HG02884 (cell line): ENCODE data around the gene MAGI2.
"Not testable (repeated sequence)": the region's sequence is repeated elsewhere in the genome, so short reads cannot be mapped to it uniquely, and the experiment has no call there.

Source experiments
- ATAC-seq: cut with Tn5 transposase; IDR thresholded peaks from one replicate; pipeline ENCODE4 v1.9.1; 2021; ENCODE audit warnings: mild to moderate bottlenecking, moderate library complexity; ENCODE audit not compliant: unreplicated experiment

Gene MAGI2

DNA sequence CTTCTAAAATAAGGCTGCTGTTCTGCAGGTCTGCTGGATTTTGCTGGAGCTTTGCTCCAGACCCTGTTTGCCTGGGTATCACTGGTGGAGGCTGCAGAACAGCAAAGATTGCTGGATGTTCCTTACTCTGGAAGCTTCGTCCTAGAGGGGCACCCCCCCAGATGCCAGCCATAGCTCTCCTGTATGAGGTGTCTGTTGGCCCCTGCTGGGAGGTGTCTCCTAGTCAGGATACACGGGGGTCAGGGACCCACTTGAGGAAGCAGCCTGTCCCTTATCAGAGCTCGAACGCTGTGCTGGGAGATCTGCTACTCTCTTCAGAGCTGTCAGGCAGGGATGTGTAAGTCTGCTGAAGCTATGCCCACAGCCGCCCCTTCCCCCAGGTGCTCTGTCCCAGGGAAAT, 382.3 kb downstream of the MAGI2 start:
- not testable (repeated sequence) for ATAC-seq

DNA sequence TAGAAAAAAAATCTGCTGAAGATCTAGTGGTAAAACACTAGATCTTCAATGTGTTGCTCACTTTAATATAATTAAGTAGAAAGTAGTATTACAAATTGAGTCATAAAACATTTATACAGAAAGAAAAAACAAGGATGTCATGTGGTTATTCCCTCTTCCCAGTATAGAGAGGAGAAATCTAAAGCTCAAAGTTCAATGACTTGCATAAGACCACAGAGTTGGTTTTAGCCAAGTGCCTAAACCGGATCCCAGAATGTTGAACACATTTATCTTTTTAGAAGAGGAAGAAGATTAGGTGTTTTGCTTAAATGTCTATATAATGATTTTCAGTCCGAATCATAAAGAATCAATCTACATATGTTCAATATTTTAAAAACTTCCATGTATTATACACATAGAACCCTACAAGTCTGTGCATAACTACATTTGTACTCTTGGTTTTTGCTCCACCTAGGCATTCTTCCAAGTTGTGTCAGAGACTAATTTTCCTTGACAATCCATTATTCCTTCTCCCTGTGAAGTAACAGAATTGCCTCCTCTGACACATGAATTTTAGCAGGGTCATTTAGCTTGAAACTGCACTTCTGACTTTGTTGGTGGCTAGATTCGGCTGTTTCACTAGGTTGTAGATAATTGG, 389.2 kb downstream of the MAGI2 start:
- ATAC-seq = no peak

DNA sequence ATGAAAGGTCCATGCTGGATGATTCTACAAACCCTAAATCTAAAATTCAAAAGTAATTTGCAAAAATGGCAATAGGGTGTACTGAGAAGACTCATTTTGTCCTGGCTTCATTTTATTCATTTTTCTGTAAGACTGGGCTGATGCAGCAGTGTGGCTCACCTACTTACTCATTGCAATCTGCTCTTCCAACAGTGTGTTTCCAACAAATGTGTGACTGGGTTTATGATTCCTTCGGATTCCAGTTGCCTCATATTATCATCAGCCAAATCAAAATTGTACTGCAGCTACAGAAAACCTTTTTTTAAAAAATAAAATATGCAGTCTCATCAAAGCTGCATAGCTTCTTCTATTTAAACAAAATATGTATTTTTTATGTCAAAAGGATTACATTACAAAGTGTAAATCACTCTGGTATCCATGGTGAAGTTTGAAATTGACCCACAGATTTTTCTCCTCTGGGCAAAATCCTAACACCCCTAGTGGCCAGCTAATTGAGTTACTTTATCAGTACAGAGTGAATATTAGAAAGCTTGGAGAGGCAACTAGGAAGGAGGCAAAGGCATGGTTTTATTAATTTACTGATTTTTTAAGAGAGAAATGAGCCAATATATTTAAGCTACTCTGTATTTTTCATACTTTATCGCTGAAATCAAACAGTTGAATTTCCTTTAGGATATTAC, 390.3 kb downstream of the MAGI2 start:
- no peak for ATAC-seq

DNA sequence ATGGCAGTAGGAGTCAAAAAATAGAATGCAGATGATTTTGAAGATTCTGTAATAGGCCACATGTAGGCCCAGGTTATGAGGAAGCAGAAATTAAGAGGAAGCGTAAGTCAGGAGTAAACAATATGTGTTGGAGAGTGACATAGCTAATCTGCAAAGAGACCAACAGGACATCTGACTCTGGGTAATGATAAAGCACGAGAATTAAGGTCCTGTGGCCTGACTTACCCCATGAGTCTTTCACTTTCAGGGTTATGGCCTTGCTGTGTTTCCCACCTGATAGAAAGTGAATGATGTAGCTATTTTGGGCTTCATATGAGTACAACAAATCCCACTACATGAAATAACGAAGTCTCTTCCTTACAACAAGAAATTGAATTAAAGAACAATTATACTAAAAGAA, 393.0 kb downstream of the MAGI2 start:
- ATAC-seq = no peak

DNA sequence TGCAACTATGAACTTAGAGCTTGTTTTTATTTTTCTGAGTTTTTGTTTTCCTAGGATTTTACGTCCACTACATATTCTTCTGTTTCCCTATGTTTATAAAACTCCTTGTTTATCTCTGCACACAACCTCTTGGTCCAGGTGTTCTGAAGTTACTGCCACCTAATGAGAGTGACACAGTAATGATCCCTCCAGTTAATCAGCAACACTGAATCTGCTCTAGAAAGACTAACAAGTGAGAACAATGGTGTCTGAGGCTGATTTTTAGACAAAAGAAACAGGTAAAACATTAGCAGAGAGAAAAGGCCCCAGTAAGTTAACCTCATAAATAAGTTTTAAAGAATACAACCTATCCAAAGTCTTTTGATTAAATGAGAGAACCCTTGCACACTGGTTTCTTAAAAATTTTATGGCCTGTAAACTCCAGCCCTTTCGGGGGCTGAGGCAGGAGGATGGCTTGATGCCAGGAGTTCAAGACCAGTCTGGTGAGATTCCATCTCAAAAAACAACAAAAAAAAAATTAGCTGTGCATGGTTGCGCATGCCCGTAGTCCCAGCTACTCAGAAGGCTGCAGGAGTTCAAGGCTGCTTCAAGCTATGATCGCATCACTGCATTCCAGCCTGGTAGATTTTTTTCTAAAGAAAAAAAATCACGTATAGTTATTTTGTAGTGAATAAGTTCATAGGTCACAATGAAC, 397.6 kb downstream of the MAGI2 start:
- no peak for ATAC-seq

DNA sequence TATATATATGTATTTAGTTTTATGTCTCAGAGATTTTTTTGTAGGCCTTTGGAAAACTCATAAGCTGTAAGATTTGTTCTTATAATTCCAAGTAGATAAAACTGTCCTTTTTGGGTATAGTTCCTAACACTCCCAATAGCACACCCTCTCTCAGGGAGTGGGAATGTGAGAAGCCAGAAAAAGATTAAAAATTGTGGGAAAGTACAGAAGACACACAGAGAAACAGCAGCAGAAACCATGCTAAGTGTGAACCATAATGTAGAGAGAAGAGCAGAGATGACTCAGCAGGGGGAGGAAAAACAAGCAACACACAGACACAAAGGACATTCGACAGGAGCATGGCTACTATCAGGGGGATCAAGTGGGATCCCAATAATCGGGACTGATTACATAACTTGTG, 401.6 kb downstream of the MAGI2 start:
- no peak for ATAC-seq

DNA sequence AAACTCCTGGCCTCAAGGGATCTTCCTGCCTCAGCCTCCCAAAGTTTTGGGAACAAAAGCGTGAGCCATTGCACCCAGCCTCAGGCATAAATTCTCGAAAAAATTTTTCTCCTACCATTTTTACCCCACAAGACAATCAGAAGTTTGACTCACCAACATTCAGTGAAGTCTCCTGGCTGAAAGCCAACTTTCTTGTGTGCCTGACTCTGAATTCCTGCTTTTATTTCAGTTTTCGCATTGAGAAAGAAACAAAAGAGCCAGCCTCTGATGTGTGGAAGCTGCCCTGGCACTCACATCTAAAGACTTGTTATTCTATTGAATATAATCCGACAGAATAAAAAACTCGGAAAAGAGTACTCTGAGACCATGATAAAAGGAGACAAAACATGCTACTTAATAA, 402.9 kb downstream of the MAGI2 start:
- no peak for ATAC-seq

DNA sequence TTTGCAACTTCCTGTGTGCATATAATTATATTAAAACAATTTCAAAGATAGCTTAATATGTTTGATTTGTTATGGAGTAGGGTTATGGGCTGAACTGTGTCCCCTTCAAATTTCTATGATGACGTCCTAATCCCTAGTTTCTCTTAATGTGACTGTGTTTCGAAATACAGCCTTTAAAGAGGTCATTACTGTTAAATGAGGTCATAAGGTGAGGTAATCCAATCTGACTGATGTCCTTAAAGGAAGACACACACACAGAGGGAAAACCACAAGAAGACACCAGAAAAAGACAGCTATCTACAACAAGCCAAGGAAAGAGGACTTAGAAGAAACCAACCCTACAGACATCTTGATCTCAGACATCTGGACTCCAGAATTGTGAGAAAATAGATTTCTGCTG, 407.4 kb downstream of the MAGI2 start:
- no peak for ATAC-seq

DNA sequence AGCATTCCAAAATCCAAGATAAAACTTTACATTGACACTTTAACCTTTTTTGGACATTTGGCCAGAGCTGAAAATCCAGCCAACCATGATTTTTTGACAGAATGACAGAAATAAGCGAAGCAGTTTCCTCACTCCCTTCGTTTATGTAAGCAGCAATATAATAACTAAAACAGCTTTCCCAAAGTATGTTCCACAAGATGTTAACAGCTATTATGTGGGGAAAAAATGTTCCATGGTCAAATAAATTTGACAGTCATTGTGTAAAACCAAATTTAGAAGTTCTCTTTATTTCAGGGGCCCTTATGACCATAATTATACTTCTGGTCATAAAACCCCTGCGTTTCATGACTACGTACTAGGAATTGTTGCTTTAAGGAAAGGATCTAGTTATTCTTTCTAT, 416.5 kb downstream of the MAGI2 start:
- no peak for ATAC-seq

DNA sequence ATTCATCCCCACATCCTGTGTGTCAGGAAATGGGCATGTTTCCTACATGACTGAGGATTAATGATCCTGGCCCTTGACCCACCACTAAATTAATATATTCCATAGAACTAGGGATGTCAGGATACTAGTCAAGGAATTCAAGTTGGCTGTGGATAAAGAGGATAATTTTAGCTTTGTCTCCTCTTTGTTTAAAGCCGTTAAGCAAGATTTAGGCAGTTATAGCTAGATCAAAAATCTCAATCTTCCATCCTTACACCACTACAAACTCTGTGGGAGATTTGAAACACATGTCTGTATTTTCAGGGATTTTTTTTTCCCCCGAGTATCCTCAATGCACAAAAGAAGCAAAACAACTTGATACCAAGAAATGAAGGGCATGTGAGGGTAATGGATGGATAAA, 417.1 kb downstream of the MAGI2 start:
- no peak for ATAC-seq

DNA sequence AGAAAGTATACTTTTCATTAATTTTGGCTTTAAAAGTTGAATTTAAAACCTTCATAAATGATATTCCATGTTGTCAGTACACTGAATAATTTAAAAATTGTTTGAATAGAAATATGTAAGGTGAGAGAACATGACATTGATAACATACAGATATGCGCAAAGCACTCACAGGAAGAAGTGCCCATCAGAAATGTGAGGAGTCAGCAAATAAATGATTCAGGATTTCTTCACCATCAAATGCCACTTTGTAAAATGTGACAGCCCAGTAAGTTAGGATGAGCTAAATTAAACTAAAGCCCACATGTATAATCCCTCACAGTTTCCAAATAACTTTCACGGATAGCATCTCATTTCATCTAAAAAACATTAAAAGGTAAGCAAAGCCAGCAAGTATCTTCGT, 417.6 kb downstream of the MAGI2 start:
- no peak for ATAC-seq

DNA sequence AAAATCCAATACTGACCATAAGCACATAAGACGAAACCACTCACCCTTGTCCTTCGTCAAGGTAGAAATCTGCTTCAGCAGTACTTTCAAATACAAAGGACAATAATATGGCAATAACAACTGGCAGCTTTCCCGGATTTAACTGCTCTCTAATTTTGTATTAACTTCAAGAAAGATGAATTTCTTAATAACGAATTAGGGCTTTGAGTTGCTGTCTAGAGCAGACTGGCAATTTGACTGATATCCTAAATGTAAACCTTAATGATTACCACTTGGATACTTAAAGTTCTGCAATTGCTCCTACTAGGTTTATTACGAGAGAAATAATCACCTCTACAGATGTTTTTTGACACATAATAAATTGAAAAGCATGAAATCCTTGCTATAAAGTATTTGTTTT, 418.7 kb downstream of the MAGI2 start:
- ATAC-seq = no peak

DNA sequence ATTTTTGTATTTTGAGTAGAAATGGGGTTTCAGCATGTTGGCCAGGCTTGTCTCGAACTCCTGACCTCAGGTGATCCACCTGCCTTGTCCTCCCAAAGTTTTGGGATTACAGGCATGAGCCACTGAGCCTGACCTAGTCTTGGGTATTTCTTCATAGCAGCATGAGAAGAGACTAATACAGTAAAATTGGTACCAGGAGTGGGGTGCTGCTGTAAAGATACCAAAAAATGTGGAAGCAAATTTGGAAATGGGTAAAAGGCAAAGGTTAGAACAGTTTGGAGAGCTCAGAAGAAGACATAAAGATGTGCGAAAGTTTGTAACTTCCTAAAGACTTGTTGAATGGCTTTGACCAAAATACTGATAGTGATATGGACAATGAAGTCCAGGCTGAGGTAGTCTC, 433.8 kb downstream of the MAGI2 start:
- not testable (repeated sequence) for ATAC-seq

DNA sequence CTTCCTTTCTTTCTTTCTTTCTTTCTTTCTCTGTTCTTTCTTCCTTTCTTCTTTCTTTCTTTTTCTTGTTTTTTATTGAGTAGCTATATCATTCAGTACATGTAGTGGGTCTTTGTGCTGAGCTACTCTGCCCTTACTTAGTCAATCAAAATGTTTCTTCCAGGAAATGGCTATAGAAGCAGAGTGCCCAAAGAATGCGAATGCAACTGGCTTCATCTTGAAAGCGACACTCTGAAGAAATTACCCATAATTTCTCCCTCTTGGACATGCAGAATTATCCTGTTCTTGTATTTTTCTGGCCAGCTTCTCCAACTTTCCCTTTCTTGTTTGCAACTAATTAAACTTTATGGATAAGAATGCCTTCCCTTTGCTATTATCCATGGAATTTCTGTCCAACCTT, 441.5 kb downstream of the MAGI2 start:
- no peak for ATAC-seq

DNA sequence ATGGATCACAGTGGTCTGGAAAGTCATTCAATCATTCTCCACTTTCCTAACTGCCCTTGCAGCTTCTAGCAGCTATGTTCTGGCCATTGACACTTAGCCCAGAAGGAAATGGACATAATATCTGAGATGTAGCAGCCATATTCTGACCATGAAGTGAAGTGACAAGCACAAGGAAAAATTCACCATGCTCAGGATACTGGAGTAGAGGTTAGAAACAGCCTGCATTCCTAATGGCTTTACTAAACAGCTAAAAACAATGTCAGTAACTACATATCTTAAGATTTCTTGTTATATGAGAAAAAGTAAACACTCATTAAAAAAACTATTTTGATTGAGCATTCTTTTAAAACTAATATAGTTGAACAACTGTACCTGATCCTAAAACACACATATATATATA, 443.8 kb downstream of the MAGI2 start:
- ATAC-seq = no peak

DNA sequence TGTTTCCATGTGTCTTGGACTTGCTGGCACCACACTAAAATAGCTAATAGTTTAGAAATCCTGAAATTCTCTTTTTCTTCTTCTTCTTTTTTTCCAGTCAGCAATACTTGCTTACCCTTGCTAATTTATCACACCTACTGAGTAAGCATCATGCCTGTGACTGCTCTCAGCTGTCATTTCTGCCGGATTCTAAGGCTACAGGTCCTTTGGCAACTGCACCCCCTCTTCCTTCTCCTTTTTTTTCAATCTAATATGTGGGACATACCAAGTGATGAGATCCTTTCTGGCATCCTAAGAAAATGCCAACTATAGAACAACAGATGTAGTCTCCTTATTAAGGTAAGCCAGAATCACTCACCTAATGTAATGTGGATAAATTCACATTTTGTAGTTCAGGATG, 444.7 kb downstream of the MAGI2 start:
- ATAC-seq = no peak

DNA sequence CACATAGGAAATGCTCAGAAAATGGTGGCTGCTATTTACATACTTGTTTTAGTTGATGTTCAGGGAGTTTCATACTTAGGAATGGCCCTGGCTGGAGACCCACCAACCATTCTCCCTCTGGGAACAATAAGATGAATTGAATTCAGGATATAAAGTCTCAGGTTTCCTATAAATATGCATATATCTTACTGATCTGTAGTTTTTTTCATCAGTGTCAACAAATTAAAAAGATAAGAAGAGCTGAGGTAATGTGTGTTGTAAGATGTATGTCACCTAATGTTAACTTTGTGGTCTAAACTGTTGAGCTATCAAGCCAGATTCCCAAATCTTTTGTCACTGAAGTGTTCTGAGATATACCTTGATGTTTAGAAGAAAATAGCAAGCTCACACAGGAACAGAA, 457.5 kb downstream of the MAGI2 start:
- ATAC-seq = no peak

DNA sequence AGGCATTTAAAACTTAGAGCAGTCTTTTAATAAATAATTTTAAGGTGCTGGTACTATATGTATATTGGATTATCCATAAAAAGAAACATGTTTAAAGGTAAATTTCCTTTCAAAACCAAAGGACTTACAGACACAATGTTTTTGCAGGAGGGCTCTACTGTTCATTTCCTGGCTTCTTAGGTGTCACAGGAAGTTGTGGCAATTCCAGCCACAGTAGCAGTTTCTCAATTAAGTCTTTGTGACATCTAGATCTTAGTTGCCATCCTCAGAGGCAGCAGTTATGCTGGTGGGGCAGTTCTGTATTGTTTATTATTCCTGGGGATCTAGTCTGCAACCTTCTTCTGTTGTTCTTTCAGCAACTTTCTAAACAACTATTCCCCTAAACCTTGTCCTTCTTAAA, 460.1 kb downstream of the MAGI2 start:
- no peak for ATAC-seq

DNA sequence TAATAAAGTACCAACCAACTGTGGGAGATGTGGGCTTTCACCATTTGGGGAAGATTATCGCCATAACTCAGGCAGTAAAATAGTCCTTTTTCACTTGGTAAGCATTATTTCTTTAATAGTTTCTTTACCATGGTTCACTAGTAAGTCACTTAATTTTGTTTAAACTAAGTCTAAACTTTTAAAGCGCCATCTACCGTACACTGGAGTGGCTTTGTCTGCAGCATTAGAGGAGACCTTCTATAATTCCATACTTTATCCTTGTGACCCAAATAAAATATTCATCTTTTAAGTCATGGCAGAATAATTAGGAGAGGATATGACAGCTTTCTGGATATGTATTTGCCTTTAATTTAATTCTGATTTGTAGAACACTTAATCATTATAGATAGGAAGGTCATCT, 468.0 kb downstream of the MAGI2 start:
- no peak for ATAC-seq

DNA sequence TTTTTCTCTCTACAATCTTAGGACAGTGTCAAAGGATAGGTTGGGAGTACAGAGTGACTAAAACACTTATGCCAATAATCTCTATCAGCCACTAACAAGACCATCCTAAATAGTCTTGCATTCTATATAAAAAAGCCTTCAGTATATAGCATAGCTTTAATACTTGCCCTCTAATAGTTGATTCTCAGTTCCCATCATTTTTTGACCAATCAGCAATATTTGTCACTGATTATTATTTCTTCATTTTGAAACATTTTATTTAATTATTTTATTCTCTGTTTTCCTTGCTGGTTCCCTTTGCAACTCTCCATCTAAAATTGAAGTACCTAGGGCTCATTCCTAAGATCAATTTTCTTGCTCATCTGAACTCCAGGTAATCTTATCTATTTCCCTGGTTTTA, 470.0 kb downstream of the MAGI2 start:
- no peak for ATAC-seq

DNA sequence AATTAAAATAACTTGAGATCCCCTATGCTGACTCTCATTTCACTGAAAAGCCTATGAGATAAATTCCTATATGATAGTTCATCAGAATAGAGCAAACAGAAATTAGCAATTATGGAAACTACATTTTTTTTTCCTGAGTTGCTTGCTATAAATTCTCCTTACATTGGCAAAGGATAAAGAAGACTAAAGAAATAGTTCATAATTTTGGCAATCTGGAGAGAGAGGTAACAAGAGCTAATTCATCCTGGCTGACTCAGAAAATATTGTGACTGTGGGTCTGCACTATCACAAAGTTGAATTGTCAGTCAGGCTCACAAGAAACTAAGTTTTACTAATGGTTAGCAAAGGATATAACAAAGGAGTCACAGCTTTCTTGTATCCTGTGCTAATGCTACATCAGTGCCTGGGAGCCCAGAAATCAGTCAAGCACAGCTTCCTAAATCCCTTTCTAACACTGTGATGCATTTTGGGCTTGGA, 483.0 kb downstream of the MAGI2 start:
- no peak for ATAC-seq

DNA sequence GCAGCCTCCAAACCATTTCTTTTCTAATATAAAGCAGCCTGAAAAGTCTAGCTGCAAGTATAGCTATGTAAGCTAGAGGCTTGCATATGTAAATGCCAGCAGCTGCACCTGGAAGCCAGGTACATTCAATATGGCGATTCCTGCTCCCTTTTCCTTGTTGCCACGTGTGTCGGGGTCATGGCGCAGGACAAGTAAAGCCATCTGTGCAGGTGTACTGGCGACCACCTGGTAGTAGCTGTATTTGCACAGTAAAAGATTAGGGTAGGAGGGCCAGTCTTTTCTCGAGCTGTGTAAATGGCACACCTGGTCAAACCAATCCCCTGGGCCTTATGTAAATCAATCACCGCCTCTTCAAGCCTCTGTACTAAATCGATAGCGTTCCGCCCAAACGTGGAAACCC, 484.5 kb downstream of the MAGI2 start:
- ATAC-seq = no peak
